ENCODE measurements around the gene LGALS3BP.

Gene LGALS3BP

GRCh38 chr17:78921437-78921971 lies 58.2 kb downstream of the LGALS3BP start:
- H3K36me3 Mint-ChIP-seq (ENCODE audit: low read depth): no peaks in the 10 kb centered on the region

More at GRCh38 chr17:78921437-78921971, 58.2 kb downstream of the LGALS3BP start:
- Mint-ChIP-seq H3K4me3 (no peak overlapping the region), H3K9me3 (no peaks in the 10 kb centered on the region), H3K27me3 (peaks cover 4% of the 10 kb centered on the region), H3K4me1 (ENCODE audit: low read depth) (peaks cover 24% of the 10 kb centered on the region), H3K27ac (no peak overlapping the region)
